Ovary (tissue), 9 donors: ENCODE data around the gene OAS2. TPM values are rescaled to one million over a fixed set of nuclear protein-coding genes. Genes with fewer than 3 reads are reported as not detected.

Experiments used
- DNase-seq, 5 donors: peaks; one replicate each; pipeline ENCODE4 v3.0.0-alpha.2; 2019 to 2020
- H3K27ac ChIP-seq, 2 donors: fragments of 200-600 bp; one replicate each; pipeline versions ENCODE4 v1.5.1 to v1.8.0; 2019 to 2022
- H3K27me3 ChIP-seq: fragments of 200-600 bp; one replicate; pipeline ENCODE4 v1.8.0; 2022
- H3K36me3 ChIP-seq: fragments of 200-600 bp; sonication (generic); one replicate; pipeline ENCODE4 v1.5.1; 2019
- H3K4me1 ChIP-seq: one replicate; pipeline ENCODE4 v1.8.1; 2013; ENCODE audit warnings: mild to moderate bottlenecking, moderate library complexity; ENCODE audit not compliant: insufficient read depth
- H3K4me3 ChIP-seq: fragments of 200-600 bp; sonication (generic); one replicate; pipeline ENCODE4 v1.5.1; 2017
- H3K9me3 ChIP-seq, 2 donors: fragments of 200-600 bp in 1 of 2; sonication (generic) in 1 of 2; one replicate each; pipeline versions ENCODE4 v1.5.1 to v1.8.1; 2013 to 2019; ENCODE audit warnings: mild to moderate bottlenecking in 1 of 2, moderate library complexity in 1 of 2
- EP300 ChIP-seq: sonication (generic); formaldehyde crosslinking; IDR thresholded peaks from one replicate; pipeline ENCODE4 v1.6.1; 2017; ENCODE audit warnings: antibody characterized with exemption
- POLR2A ChIP-seq: fragments of 450-650 bp; IDR thresholded peaks from one replicate; pipeline ENCODE4 v1.6.1; 2017; ENCODE audit warnings: antibody characterized with exemption, mild to moderate bottlenecking, moderate library complexity
- WGBS, 3 donors: extraction: QIAGEN DNeasy Blood & Tissue Kit in 1 of 3; methylation state at CpG; one replicate each; pipeline versions ENCODE4 v1.1.5 to v1.1.7; 2013 to 2017; 5-methylcytosine and 5-hydroxymethylcytosine counted together
- intact Hi-C, 4 donors: fragments of 100-400 bp; cut with DNase I; formaldehyde crosslinking; loops; one replicate each; pipeline versions ENCODE4 v1.11.0 to v1.15.1; 2022 to 2023
- polyA plus RNA-seq, 2 donors: library from polyadenylated mRNA; stranded (reverse); fragments of 200-250 nt in 1 of 2; fragments of 350-450 nt in 1 of 2; fragmentation: Illumina TruSeq in 1 of 2; extraction: RNeasy Lipid Tissue Mini Kit (QIAGEN cat#74804) in 1 of 2; gene quantifications; one replicate each; pipeline ENCODE4 v1.2.3, GENCODE V29; 2013 to 2014
- total RNA-seq, 7 donors: library from RNA; depleted of rRNA in 2 of 7; stranded (reverse); fragments of >200 nt in 2 of 7; fragmentation: NEBNext Ultra II Directional in 3 of 7; extraction: Animal tissue kit (Norgen Biotek cat#: 25700) in 3 of 7; gene quantifications; one replicate each; pipeline versions ENCODE4 v1.1.0 to v1.2.4, GENCODE V29; 2016 to 2023
- TF ChIP-seq, protein P1 (sequence below), 3 donors: fragments of 450-650 bp in 2 of 3; fragments of 200-600 bp in 1 of 3; IDR thresholded peaks; one replicate each; pipeline versions ENCODE4 v1.5.1 to v1.8.0; 2016 to 2022; ENCODE audit warnings: antibody characterized with exemption in 3 of 3, mild to moderate bottlenecking in 1 of 3
- donor health status: DM: no; HTN: no; CAD: no; lungs with moderate emphysema.
- donor health status: DM: no; HTN: no; CAD: no.
- donor health status: Bipolar disorder and iron deficiency.
- donor health status: DM: yes; HTN: yes; CAD: no.
- donor health status: DM: no; HTN: no; CAD: no.
- donor health status: DM: yes; HTN: yes; CAD: no.

Gene OAS2
- total and polyA plus RNA-seq, 9 donors: 1.4 to 57.0 (median 3.6) TPM

GRCh38 chr12:112946236-112947000, 31.9 kb upstream of the OAS2 start:
- Histone ChIP-seq H3K4me1 (no peaks in the 10 kb centered on the region), H3K36me3 (no peaks in the 10 kb centered on the region), H3K4me3 (no peak overlapping the region), H3K27me3 (no peaks in the 10 kb centered on the region), H3K27ac (no peak overlapping the region), H3K9me3 (no peaks in the 10 kb centered on the region)
- TF ChIP-seq EP300 (no peak), POLR2A (no peak)
- TF ChIP-seq, protein P1, sequence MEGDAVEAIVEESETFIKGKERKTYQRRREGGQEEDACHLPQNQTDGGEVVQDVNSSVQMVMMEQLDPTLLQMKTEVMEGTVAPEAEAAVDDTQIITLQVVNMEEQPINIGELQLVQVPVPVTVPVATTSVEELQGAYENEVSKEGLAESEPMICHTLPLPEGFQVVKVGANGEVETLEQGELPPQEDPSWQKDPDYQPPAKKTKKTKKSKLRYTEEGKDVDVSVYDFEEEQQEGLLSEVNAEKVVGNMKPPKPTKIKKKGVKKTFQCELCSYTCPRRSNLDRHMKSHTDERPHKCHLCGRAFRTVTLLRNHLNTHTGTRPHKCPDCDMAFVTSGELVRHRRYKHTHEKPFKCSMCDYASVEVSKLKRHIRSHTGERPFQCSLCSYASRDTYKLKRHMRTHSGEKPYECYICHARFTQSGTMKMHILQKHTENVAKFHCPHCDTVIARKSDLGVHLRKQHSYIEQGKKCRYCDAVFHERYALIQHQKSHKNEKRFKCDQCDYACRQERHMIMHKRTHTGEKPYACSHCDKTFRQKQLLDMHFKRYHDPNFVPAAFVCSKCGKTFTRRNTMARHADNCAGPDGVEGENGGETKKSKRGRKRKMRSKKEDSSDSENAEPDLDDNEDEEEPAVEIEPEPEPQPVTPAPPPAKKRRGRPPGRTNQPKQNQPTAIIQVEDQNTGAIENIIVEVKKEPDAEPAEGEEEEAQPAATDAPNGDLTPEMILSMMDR (IDR thresholded peaks at IDR 0.05): no peak
- WGBS, 3 donors: 85 to 92% (median 85%) methylated on average over 14 of the region's 14 CpGs
- DNase-seq: no peak
- intact Hi-C loops: no loop called here

DNA sequence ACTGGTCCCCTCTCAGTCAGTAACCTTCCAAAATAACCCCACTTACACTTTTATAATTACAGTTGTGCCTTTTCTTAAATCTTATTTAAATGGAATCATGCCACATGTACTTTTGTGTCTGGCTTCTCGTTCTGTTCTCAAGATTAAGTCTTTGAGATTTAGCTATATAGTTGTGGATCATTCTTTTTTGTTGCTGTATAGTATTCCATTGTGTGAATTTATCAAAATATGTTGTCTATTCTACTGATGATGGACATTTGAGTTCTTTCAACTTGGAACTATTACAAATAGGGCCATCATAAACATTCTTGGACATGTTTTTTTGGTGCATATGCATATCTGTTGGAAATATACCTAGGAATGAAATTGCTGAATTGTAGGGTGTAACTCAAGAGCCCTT, 31.0 kb upstream of the OAS2 start:
- WGBS, 3 donors: 43 to 60% (median 45%) methylated on average over 1 of the region's 1 CpG
- Histone ChIP-seq H3K9me3 (no peaks in the 10 kb centered on the region), H3K36me3 (no peaks in the 10 kb centered on the region), H3K4me1 (no peaks in the 10 kb centered on the region), H3K27ac (no peak overlapping the region), H3K4me3 (no peak overlapping the region), H3K27me3 (no peaks in the 10 kb centered on the region)
- intact Hi-C loops: no loop called here
- no peak for DNase-seq
- TF ChIP-seq EP300 (no peak), POLR2A (no peak)
- TF ChIP-seq, protein P1 (IDR thresholded peaks at IDR 0.05): no peak

DNA sequence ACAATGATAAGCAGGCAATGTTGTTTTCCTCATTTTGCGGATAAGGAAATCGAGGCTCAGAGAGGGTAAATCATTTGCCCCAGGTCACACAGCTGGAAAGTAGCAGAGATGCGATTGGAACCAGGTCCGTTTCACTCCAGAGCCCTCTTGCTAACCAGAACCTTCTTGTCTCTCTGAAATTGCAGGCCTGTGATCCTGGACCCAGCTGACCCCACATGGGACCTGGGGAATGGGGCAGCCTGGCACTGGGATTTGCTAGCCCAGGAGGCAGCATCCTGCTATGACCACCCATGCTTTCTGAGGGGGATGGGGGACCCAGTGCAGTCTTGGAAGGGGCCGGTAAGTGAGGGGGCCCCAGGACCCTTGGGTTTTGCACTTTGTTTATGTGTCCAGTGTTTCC, 30.6 kb upstream of the OAS2 start:
- WGBS, 3 donors: 94 to 96% (median 95%) methylated on average over 5 of the region's 5 CpGs
- Histone ChIP-seq H3K4me3 (no peak overlapping the region), H3K9me3 (no peaks in the 10 kb centered on the region), H3K27me3 (no peaks in the 10 kb centered on the region), H3K4me1 (no peaks in the 10 kb centered on the region), H3K27ac (no peak overlapping the region), H3K36me3 (no peaks in the 10 kb centered on the region)
- no peak for DNase-seq
- TF ChIP-seq EP300 (no peak), POLR2A (no peak)
- TF ChIP-seq, protein P1 (IDR thresholded peaks at IDR 0.05): no peak
- intact Hi-C loops: no loop called here

DNA sequence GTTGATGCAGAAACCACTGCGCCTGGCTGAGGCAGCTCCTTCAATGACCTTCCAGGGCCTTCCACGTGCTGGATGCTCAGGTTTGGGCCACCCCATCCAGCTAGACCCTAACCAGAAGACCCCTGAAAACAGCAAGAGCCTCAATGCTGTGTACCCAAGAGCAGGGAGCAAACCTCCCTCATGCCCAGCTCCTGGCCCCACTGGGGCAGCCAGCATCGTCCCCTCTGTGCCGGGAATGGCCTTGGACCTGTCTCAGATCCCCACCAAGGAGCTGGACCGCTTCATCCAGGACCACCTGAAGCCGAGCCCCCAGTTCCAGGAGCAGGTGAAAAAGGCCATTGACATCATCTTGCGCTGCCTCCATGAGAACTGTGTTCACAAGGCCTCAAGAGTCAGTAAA, 29.5 kb upstream of the OAS2 start:
- H3K36me3 ChIP-seq: no peaks in the 10 kb centered on the region
- H3K27ac ChIP-seq: no peak overlapping the region
- WGBS, 3 donors: 90 to 93% (median 93%) methylated on average over 7 of the region's 7 CpGs
- H3K27me3 ChIP-seq: no peaks in the 10 kb centered on the region
- no peak for DNase-seq
- no peaks in the 10 kb centered on the region for H3K4me1 ChIP-seq
- H3K4me3 ChIP-seq: no peak overlapping the region
- intact Hi-C loops: no loop called here
- TF ChIP-seq EP300: no peak
- TF ChIP-seq, protein P1 (IDR thresholded peaks at IDR 0.05): no peak
- no peak for TF ChIP-seq POLR2A
- H3K9me3 ChIP-seq: no peaks in the 10 kb centered on the region
